ENCODE results near the gene IST1.

DNA sequence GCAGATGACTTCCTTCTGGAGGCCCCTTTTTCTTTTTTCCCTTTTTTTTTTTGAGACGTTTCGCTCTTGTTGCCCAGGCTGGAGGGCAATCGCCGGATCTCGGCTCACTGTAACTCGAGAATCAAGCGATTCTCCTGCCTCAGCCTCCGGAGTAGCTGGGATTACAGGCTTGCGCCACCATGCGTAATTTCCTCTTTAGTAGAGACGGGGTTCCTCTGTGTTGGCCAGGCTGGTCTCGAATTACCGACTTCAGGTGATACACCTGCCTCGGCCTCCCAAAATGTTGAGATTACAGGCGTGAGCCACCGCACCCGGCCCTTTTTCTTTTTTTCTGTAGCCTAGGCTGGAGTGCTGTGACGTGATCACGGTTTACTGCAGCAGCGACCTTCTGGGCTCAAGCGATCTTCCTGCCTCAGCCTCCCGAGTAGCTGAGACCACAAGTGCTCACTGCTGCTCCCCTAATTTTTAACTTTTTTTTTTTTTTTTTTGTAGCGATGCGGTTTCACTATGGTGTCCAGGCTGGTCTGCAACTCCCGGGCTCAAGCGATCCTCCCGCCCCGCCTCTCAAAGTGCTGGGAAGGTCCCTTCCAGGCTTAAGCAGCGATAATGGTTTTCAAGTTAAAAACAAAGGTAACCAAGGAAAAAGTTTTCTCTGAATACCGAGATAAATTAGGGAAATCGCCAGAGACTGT lies 956 bp upstream of the IST1 start:
- TF ChIP-seq, protein P1, sequence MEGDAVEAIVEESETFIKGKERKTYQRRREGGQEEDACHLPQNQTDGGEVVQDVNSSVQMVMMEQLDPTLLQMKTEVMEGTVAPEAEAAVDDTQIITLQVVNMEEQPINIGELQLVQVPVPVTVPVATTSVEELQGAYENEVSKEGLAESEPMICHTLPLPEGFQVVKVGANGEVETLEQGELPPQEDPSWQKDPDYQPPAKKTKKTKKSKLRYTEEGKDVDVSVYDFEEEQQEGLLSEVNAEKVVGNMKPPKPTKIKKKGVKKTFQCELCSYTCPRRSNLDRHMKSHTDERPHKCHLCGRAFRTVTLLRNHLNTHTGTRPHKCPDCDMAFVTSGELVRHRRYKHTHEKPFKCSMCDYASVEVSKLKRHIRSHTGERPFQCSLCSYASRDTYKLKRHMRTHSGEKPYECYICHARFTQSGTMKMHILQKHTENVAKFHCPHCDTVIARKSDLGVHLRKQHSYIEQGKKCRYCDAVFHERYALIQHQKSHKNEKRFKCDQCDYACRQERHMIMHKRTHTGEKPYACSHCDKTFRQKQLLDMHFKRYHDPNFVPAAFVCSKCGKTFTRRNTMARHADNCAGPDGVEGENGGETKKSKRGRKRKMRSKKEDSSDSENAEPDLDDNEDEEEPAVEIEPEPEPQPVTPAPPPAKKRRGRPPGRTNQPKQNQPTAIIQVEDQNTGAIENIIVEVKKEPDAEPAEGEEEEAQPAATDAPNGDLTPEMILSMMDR (conservative IDR thresholded peaks at IDR 0.05 in 1 of 2, IDR thresholded peaks at IDR 0.05 in 1 of 2; ENCODE audit: low read depth in 1 of 2, low read length in 2 of 2) = no peak
- TF ChIP-seq EZH2 (IDR thresholded peaks at IDR 0.05; ENCODE audit: low read length, missing control alignments) = no peak

Measured in fibroblast of lung (primary cell).